SK-MEL-5 (cell line): ENCODE results near the gene SLC18B1. TPM values are rescaled to one million over a fixed set of nuclear protein-coding genes. Genes with fewer than 3 reads are reported as not detected.

Experiments
- DNase-seq: peaks from one replicate; pipeline ENCODE4 v3.0.0-alpha.2; 2016; ENCODE audit warnings: low read depth, low spot score
- in situ Hi-C: cut with HindIII; loops from 2 replicates; pipeline ENCODE4 v1.10.0; 2016; ENCODE audit warnings: low sequenced_read_pairs, high pct_unique_total_duplicates, low pct_unique_long_range_greater_than_20kb
- total RNA-seq: library from RNA; depleted of rRNA; stranded (reverse); fragments of >200 nt; shearing (Covaris generic); gene quantifications from 2 replicates; pipeline ENCODE4 v1.2.3, GENCODE V29; 2014

SLC18B1 gene
- total RNA-seq, 1 experiment from 2014 or later, result 54.8 TPM

GRCh38 chr6:132758689-132759088 is 39.7 kb downstream of the SLC18B1 start:
- in situ Hi-C loops, result no loop called here
- no peak for DNase-seq

- in situ Hi-C loops, result no loop called here
- no peak for DNase-seq
Measured at GRCh38 chr6:132752255-132752654, 46.2 kb downstream of the SLC18B1 start.

GRCh38 chr6:132751828-132752227 is 46.6 kb downstream of the SLC18B1 start:
- in situ Hi-C loops, result no loop called here

GRCh38 chr6:132751306-132751705 is 47.1 kb downstream of the SLC18B1 start:
- in situ Hi-C loops, result no loop called here
- DNase-seq, result no peak

More at GRCh38 chr6:132751828-132752227, 46.6 kb downstream of the SLC18B1 start:
- DNase-seq, result no peak

- no peak for DNase-seq
- in situ Hi-C loops, result no loop called here
Measured at GRCh38 chr6:132750455-132751248, 47.8 kb downstream of the SLC18B1 start.

GRCh38 chr6:132749111-132749510 is 49.3 kb downstream of the SLC18B1 start:
- DNase-seq, result no peak
- in situ Hi-C loops, result no loop called here

GRCh38 chr6:132748446-132748845 is 50.0 kb downstream of the SLC18B1 start:
- in situ Hi-C loops, result no loop called here
- no peak for DNase-seq

- no peak for DNase-seq
- in situ Hi-C loops, result no loop called here
Measured at GRCh38 chr6:132746048-132746447, 52.4 kb downstream of the SLC18B1 start.

- no peak for DNase-seq
- in situ Hi-C loops, result no loop called here
Measured at GRCh38 chr6:132742495-132742894, 55.9 kb downstream of the SLC18B1 start.

- DNase-seq, result no peak
- in situ Hi-C loops, result no loop called here
Measured at GRCh38 chr6:132741281-132741680, 57.2 kb downstream of the SLC18B1 start.

- DNase-seq, result no peak
- in situ Hi-C loops, result no loop called here
Measured at GRCh38 chr6:132736239-132736638, 62.2 kb downstream of the SLC18B1 start.

- DNase-seq, result peak; percentile 53
- in situ Hi-C loops, result no loop called here
Measured at GRCh38 chr6:132734694-132735236, 63.7 kb downstream of the SLC18B1 start.

GRCh38 chr6:132733814-132734213 is 64.6 kb downstream of the SLC18B1 start:
- in situ Hi-C loops, result no loop called here
- no peak for DNase-seq

GRCh38 chr6:132733283-132733682 is 65.2 kb downstream of the SLC18B1 start:
- in situ Hi-C loops, result no loop called here
- no peak for DNase-seq

- in situ Hi-C loops, result no loop called here
- no peak for DNase-seq
Measured at GRCh38 chr6:132731086-132731485, 67.4 kb downstream of the SLC18B1 start.

- no peak for DNase-seq
- in situ Hi-C loops, result no loop called here
Measured at GRCh38 chr6:132730560-132730959, 67.9 kb downstream of the SLC18B1 start.

GRCh38 chr6:132728616-132729015 is 69.8 kb downstream of the SLC18B1 start:
- in situ Hi-C loops, result no loop called here
- no peak for DNase-seq

- in situ Hi-C loops, result no loop called here
- no peak for DNase-seq
Measured at GRCh38 chr6:132726608-132726975, 71.8 kb downstream of the SLC18B1 start.

GRCh38 chr6:132725947-132726607 is 72.4 kb downstream of the SLC18B1 start:
- in situ Hi-C loops, result no loop called here
- DNase-seq, result no peak
